Panc1 (cell line): ENCODE results near the gene NACAD.

Experiments
- CTCF ChIP-seq: fragments of 450-650 bp; IDR thresholded peaks from 2 replicates; pipeline ENCODE4 v1.5.1; 2017; ENCODE audit warnings: mild to moderate bottlenecking
- POLR2AphosphoS5 ChIP-seq: IDR thresholded peaks from 2 replicates; pipeline ENCODE4 v1.6.1; 2012; ENCODE audit warnings: mild to moderate bottlenecking, low read depth, low read length, moderate library complexity
- REST ChIP-seq, 2 experiments: IDR thresholded peaks; 2 replicates each; pipeline ENCODE4 v1.6.1; 2011 to 2012; ENCODE audit warnings: low read depth in 2 of 2, control low read depth in 1 of 2, low read length in 1 of 2, mild to moderate bottlenecking in 1 of 2, moderate library complexity in 1 of 2; ENCODE audit not compliant: insufficient read depth in 1 of 2

- TF ChIP-seq CTCF = no peak
- TF ChIP-seq POLR2AphosphoS5 = no peak
- TF ChIP-seq REST (IDR thresholded peaks at IDR 0.05; ENCODE audit: insufficient read depth in 1 of 2, low read depth in 2 of 2, low read length in 1 of 2) = no peak
Measured at GRCh38 chr7:45053941-45054340, 34.8 kb downstream of the NACAD start.
